Measurements from ENCODE around the gene BACE2. TPM values are rescaled to one million over a fixed set of nuclear protein-coding genes. Genes with fewer than 3 reads are reported as not detected.

Gene BACE2
- polyA plus RNA-seq, 1 donor (not counting 4 experiments of a cell fraction or from before 2014, with no cell fraction given), result 130 TPM

- dilution Hi-C loops (cut with MboI; ENCODE audit: extremely low pct_ligation_motif_present, low sequenced_read_pairs), result no loop called here
- no peaks in the 10 kb centered on the region for H3K9me3 ChIP-seq (ENCODE audit: control insufficient read depth, low read depth, low read length)
- no peak overlapping the region for H2AFZ ChIP-seq (ENCODE audit: control insufficient read depth, low read length)
- H3K27ac ChIP-seq (ENCODE audit: control insufficient read depth, insufficient read depth, low read length), result no peak overlapping the region
- FAIRE-seq, result no peak
- H4K20me1 ChIP-seq (ENCODE audit: control insufficient read depth, extremely low read depth, insufficient read depth, low read length), result peaks cover 13% of the 10 kb centered on the region
- no peaks in the 10 kb centered on the region for H3K4me1 ChIP-seq (ENCODE audit: control insufficient read depth, extremely low read depth, insufficient read depth, low read length)
- peaks cover 2 to 6% of the 10 kb centered on the region in 2 experiments for H3K36me3 ChIP-seq (ENCODE audit: control insufficient read depth in 2 of 2, extremely low read depth in 1 of 2, insufficient read depth in 2 of 2, low read length in 2 of 2)
- TF ChIP-seq EZH2 (IDR thresholded peaks at IDR 0.05; ENCODE audit: low read length), result no peak
- no peak for TF ChIP-seq CTCF (optimal IDR thresholded peaks at IDR 0.05 in 1 of 3, IDR thresholded peaks at IDR 0.05 in 1 of 3, conservative IDR thresholded peaks at IDR 0.05 in 1 of 3; ENCODE audit: extremely low read depth in 1 of 3, insufficient read depth in 2 of 3, low read length in 3 of 3)
- H3K9ac ChIP-seq (ENCODE audit: control insufficient read depth, extremely low read depth, insufficient read depth, low read length), result no peak overlapping the region
- H3K79me2 ChIP-seq (ENCODE audit: control insufficient read depth, insufficient read depth, low read length), result peaks cover 86% of the 10 kb centered on the region
- H3K4me2 ChIP-seq (ENCODE audit: control insufficient read depth, extremely low read depth, insufficient read depth, low read depth, low read length), result no peak overlapping the region
- no peaks in the 10 kb centered on the region for H3K9me1 ChIP-seq (ENCODE audit: control insufficient read depth, extremely low read depth, insufficient read depth, low read length)
- no peak overlapping the region for H3K4me3 ChIP-seq (ENCODE audit: control insufficient read depth in 2 of 3, extremely low read depth in 1 of 3, insufficient read depth in 2 of 3, low read depth in 1 of 3, low read length in 3 of 3)
- no peak for DNase-seq (ENCODE audit: low read depth, low spot score)
- no peaks in the 10 kb centered on the region for H3K27me3 ChIP-seq (ENCODE audit: control insufficient read depth, extremely low read depth, insufficient read depth, low read length)
Measured at GRCh38 chr21:41204736-41205135, 36.8 kb downstream of the BACE2 start.

- H3K4me1 ChIP-seq (ENCODE audit: control insufficient read depth, extremely low read depth, insufficient read depth, low read length), result no peaks in the 10 kb centered on the region
- FAIRE-seq (no peak), DNase-seq (ENCODE audit: low read depth, low spot score) (no peak)
- H2AFZ ChIP-seq (ENCODE audit: control insufficient read depth, low read length), result no peak overlapping the region
- no peak overlapping the region for H3K4me2 ChIP-seq (ENCODE audit: control insufficient read depth, extremely low read depth, insufficient read depth, low read depth, low read length)
- no peaks in the 10 kb centered on the region for H3K27me3 ChIP-seq (ENCODE audit: control insufficient read depth, extremely low read depth, insufficient read depth, low read length)
- H4K20me1 ChIP-seq (ENCODE audit: control insufficient read depth, extremely low read depth, insufficient read depth, low read length), result peaks cover 8% of the 10 kb centered on the region
- no peaks in the 10 kb centered on the region for H3K9me3 ChIP-seq (ENCODE audit: control insufficient read depth, low read depth, low read length)
- H3K79me2 ChIP-seq (ENCODE audit: control insufficient read depth, insufficient read depth, low read length), result peaks cover 82% of the 10 kb centered on the region
- no peak overlapping the region for H3K9ac ChIP-seq (ENCODE audit: control insufficient read depth, extremely low read depth, insufficient read depth, low read length)
- H3K9me1 ChIP-seq (ENCODE audit: control insufficient read depth, extremely low read depth, insufficient read depth, low read length), result no peaks in the 10 kb centered on the region
- H3K4me3 ChIP-seq (ENCODE audit: control insufficient read depth in 2 of 3, extremely low read depth in 1 of 3, insufficient read depth in 2 of 3, low read depth in 1 of 3, low read length in 3 of 3), result no peak overlapping the region
- dilution Hi-C loops (cut with MboI; ENCODE audit: extremely low pct_ligation_motif_present, low sequenced_read_pairs), result no loop called here
- no peak overlapping the region for H3K27ac ChIP-seq (ENCODE audit: control insufficient read depth, insufficient read depth, low read length)
- TF ChIP-seq CTCF (optimal IDR thresholded peaks at IDR 0.05 in 1 of 3, IDR thresholded peaks at IDR 0.05 in 1 of 3, conservative IDR thresholded peaks at IDR 0.05 in 1 of 3; ENCODE audit: extremely low read depth in 1 of 3, insufficient read depth in 2 of 3, low read length in 3 of 3) (no peak), EZH2 (IDR thresholded peaks at IDR 0.05; ENCODE audit: low read length) (no peak)
- H3K36me3 ChIP-seq (ENCODE audit: control insufficient read depth in 2 of 2, extremely low read depth in 1 of 2, insufficient read depth in 2 of 2, low read length in 2 of 2), result peaks cover 2 to 3% of the 10 kb centered on the region in 2 experiments
Measured at GRCh38 chr21:41207401-41208375, 39.7 kb downstream of the BACE2 start.

All from keratinocyte (primary cell).